ENCODE results near the gene TFEB. TPM values are rescaled to one million over a fixed set of nuclear protein-coding genes. Genes with fewer than 3 reads are reported as not detected.

The TFEB gene
- total RNA-seq, 1 donor, result 3.0 TPM

GRCh38 chr6:41744236-41744787 is 8.9 kb upstream of the TFEB start:
- no peak for DNase-seq (ENCODE audit: low read depth)
- no peak for TF ChIP-seq CTCF (IDR thresholded peaks at IDR 0.05; ENCODE audit: insufficient read depth, low read depth, low read length)

DNA sequence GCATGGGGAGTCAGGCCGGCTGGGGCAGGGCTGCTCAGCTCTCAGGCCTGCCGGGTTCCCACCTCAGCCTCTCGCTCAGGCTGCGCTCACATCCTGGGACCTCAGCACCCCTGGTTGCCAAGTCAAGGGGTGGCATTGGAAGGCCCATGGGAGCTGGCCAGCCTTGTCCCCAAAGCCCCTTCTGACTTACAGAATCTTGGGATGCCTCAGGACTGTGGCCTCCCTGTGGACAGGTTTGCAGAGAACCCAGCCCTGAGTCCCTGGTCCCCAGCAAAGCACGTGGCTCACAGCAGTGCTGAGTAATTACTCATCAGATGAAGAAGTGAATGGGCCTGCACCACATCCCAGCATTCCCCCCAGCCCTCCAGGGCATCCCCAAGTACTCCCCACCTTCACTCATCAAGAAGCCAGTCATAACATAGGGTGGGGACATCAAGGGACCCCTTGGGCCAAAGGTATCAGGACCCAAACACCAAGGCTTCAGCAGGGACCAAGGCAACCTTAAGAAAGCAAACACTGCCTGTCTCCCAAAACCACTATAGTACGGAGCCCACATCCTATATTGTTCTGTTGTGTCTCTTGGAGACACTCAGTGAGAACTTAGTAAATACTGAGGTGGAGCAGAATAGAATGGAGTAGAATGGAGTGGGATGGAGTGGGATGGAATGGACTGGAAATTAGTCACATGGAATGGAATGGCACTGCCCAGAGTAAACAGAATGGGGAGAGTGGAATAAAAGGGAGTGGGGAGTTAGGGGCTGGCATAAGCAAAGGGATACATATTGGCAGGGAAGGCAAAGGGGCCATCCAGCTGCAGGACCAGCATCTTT is 8.2 kb upstream of the TFEB start:
- TF ChIP-seq CTCF (IDR thresholded peaks at IDR 0.05; ENCODE audit: insufficient read depth, low read depth, low read length), result no peak
- no peak for DNase-seq (ENCODE audit: low read depth)
- H3K4me3 ChIP-seq (ENCODE audit: low read depth, low read length), result no peak overlapping the region

More at GRCh38 chr6:41744236-41744787, 8.9 kb upstream of the TFEB start:
- no peak overlapping the region for H3K4me3 ChIP-seq (ENCODE audit: low read depth, low read length)

- TF ChIP-seq CTCF (IDR thresholded peaks at IDR 0.05; ENCODE audit: insufficient read depth, low read depth, low read length), result no peak
- no peak for DNase-seq (ENCODE audit: low read depth)
Measured at GRCh38 chr6:41741625-41742490, 6.5 kb upstream of the TFEB start.

DNA sequence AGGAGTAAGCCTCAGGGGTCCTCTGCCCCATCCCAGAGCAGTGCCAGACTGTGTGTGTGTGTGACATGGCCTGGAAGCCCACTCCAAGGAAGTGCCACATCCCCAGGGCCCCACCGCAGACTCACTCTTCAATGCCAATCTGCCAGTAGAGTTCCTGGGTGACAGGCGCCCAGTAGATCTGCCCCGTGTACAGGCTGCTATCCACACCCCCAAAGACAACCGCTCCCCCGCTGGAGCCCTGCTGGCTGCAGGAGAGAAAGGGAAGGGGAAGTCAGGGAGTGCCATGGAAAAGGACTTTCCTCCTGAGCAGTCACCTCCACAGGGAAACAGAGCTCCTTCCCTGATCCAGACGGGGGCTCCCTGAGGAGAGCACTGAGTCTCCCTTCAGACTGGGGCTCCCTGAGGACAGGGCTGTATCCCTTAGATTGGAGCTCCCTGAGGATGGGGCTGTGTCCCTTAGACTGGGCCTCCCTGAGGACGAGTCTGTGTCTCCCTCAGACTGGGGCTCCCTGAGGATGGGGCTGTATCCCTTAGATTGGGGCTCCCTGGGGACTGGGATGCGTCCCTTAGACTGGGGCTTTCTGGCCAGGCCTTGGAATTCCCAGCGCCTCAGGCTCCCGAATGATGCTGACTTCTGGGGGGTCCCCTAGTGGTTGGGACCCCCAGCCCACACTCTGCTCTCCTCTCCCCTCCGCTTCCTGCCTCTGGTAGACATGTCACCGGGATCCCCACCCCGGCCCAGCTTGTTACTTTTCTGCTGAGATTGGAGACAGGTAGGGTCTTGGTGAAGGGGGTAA is 5.2 kb upstream of the TFEB start:
- no peak for DNase-seq (ENCODE audit: low read depth)
- H3K4me3 ChIP-seq (ENCODE audit: low read depth, low read length), result no peak overlapping the region
- no peak for TF ChIP-seq CTCF (IDR thresholded peaks at IDR 0.05; ENCODE audit: insufficient read depth, low read depth, low read length)

More at GRCh38 chr6:41741625-41742490, 6.5 kb upstream of the TFEB start:
- no peak overlapping the region for H3K4me3 ChIP-seq (ENCODE audit: low read depth, low read length)

DNA sequence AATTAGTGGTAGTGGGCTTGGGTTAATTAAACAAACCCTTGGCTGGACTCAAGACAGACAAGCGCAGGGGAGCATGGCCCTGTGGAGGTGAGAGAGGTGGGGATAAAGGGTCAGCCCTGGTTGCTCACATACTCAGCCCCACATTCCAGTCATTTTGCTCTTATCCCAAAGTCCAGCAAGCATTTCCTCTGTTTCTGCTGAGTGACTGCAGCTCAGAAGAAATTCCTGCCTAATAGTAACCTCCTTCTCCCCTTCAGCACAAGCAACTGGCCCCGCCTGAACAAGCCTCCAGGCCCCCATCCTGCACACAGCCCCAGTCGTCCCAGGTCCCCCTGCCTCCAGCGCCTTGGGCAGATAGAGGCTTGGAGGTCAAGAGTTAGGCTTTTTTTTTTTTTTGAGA is 3.6 kb upstream of the TFEB start:
- H3K4me3 ChIP-seq (ENCODE audit: low read depth, low read length), result no peak overlapping the region
- no peak for DNase-seq (ENCODE audit: low read depth)
- no peak for TF ChIP-seq CTCF (IDR thresholded peaks at IDR 0.05; ENCODE audit: insufficient read depth, low read depth, low read length)

DNA sequence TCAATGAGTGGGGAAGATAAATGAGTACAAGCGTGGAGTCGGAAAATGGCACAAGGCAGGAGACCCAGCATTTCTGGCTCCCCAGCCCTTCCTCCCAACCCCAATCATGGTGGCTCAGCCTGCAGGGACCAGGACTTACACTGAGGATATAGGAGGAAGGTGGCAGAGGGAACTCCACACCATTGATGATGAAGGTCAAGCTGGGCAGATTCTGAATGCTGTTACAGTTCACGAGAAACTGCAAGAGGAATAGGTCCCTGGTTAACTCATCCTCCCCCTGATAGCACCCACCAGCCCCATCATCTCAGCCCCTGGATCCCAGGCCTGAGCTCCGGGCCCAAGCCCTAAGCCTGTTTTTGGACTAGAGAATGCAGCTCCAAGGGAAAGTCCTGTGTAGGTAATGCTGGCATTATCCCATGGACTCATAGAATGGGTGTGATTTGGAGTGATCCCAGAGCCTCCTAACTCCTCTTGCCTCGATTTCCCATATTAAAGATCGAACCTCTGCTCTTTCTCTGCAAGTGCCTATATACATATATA is 2.3 kb upstream of the TFEB start:
- no peak overlapping the region for H3K4me3 ChIP-seq (ENCODE audit: low read depth, low read length)
- no peak for TF ChIP-seq CTCF (IDR thresholded peaks at IDR 0.05; ENCODE audit: insufficient read depth, low read depth, low read length)
- no peak for DNase-seq (ENCODE audit: low read depth)

Measured in fibroblast of villous mesenchyme (primary cell).